ENCODE measurements around the gene USP53. TPM values are rescaled to one million over a fixed set of nuclear protein-coding genes. Genes with fewer than 3 reads are reported as not detected.
A peak's percentile ranks its signal among the peaks of the same experiment; 100 is the strongest.

Gene USP53
- total RNA-seq, 1 donor = 148 TPM

DNA sequence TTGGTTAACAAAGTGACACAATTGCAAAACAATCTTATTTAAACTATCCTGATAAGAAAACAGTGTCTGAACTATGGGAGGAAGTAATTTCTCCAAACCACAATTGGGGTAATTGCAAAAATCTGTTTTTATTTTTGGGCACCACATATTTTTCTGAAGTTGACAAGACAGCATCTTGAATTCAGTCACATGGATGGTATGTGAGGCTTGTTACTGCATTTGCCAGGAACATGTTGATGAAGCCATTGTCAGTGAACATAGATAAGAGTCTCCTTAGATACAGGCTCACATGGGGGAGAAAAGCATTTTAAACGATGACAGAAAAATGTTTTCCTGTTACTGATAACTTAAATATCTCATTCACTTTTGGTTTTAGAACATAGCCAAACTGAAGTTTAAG, 5.5 kb upstream of the USP53 start:
- peak; percentile 32 for DNase-seq (ENCODE audit: low read depth)
- no peak for TF ChIP-seq CTCF (IDR thresholded peaks at IDR 0.05; ENCODE audit: insufficient read depth, low read depth, low read length)

GRCh38 chr4:119209077-119209476, 3.4 kb upstream of the USP53 start:
- no peak overlapping the region for H3K4me3 ChIP-seq (ENCODE audit: low read depth, low read length)
- DNase-seq (ENCODE audit: low read depth) = peak; percentile 80
- TF ChIP-seq CTCF (IDR thresholded peaks at IDR 0.05; ENCODE audit: insufficient read depth, low read depth, low read length) = no peak

More for the DNA sequence above, 5.5 kb upstream of the USP53 start:
- H3K4me3 ChIP-seq (ENCODE audit: low read depth, low read length) = no peak overlapping the region

DNA sequence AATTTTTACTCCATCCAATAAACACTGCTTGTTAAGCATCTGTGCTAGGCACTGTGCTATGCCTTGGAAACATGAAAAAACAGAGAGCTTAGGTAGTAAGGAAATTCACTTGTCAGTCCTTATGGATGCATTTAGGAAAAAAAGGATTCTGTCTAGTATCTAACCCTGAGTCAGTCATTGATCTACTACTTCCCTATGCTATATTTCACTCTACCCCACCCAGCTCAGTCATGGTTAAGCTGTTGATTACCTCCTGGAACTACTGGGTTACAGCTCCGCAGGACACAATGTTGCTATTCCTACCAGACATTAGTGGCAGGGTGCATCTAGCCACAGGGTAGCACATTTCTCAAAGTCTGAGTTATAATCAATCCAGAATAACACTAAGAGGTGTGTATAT, 2.9 kb upstream of the USP53 start:
- no peak overlapping the region for H3K4me3 ChIP-seq (ENCODE audit: low read depth, low read length)
- no peak for DNase-seq (ENCODE audit: low read depth)
- no peak for TF ChIP-seq CTCF (IDR thresholded peaks at IDR 0.05; ENCODE audit: insufficient read depth, low read depth, low read length)

DNA sequence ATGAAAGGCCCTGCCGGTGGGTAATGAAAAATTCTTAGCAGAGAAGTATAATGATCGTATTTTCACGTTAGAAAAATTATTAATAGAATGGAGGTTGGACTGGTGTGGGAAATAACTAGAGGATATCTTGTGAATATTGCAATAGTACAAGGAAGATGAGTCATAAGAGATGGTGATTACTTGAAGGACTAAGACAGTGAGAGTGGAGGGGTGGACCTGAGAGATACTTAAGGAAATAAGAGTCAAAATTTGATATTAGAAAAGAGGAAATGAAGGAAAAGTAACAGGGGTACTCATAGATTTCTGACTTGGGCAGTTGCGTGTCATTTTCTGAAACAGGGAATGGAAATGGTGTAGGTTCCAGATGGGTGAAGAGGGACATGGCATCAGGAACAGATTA, 1.7 kb upstream of the USP53 start:
- no peak overlapping the region for H3K4me3 ChIP-seq (ENCODE audit: low read depth, low read length)
- DNase-seq (ENCODE audit: low read depth) = peak; percentile 44
- no peak for TF ChIP-seq CTCF (IDR thresholded peaks at IDR 0.05; ENCODE audit: insufficient read depth, low read depth, low read length)

- DNase-seq (ENCODE audit: low read depth) = no peak
- TF ChIP-seq CTCF (IDR thresholded peaks at IDR 0.05; ENCODE audit: insufficient read depth, low read depth, low read length) = no peak
- peak overlapping the region; percentile 87 for H3K4me3 ChIP-seq (ENCODE audit: low read depth, low read length)
These were observed 663 bp upstream of the USP53 start for GRCh38 chr4:119211867-119212233.

GRCh38 chr4:119212964-119213606, 572 bp downstream of the USP53 start:
- peak; percentile 39 for TF ChIP-seq CTCF (IDR thresholded peaks at IDR 0.05; ENCODE audit: insufficient read depth, low read depth, low read length)
- peak overlapping the region; percentile 87 for H3K4me3 ChIP-seq (ENCODE audit: low read depth, low read length)
- peak; percentile 92 for DNase-seq (ENCODE audit: low read depth)

- no peak for TF ChIP-seq CTCF (IDR thresholded peaks at IDR 0.05; ENCODE audit: insufficient read depth, low read depth, low read length)
- DNase-seq (ENCODE audit: low read depth) = no peak
- H3K4me3 ChIP-seq (ENCODE audit: low read depth, low read length) = no peak overlapping the region
These were observed 5.6 kb downstream of the USP53 start for GRCh38 chr4:119218093-119218492.
